Activated effector memory CD4-positive, alpha-beta T cell treated with Interleukin-2 at 50 U/mL for 16 hours (primary cell): ENCODE results near the gene HAUS7.

ENCODE experiments used
- DNase-seq: peaks from one replicate; pipeline ENCODE4 v3.0.0-alpha.2; 2020

HAUS7 gene

GRCh38 chrX:153475751-153476281 is 5.4 kb upstream of the HAUS7 start:
- DNase-seq: no peak

DNA sequence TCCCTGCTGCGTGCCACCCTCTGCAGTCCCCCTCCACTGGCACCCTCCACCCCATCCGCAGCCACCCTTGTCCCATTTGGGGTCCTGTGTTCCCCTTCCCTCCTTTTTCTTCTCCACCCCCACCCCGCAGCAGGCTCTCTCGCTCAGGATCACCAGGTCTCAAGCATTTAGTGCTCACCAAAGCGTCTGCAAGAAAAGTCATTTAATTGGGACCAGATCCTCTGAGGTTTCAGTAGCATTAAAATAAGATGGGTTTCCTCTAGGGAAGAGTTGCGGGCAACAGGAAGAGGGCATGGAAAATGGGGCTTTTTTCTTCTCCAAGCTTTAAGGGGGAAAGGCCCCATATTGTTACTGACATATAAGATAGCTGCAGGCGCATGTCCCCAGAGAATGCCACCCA is 4.9 kb upstream of the HAUS7 start:
- DNase-seq: no peak

GRCh38 chrX:153474718-153475117 is 4.3 kb upstream of the HAUS7 start:
- peak; percentile 27 for DNase-seq

DNA sequence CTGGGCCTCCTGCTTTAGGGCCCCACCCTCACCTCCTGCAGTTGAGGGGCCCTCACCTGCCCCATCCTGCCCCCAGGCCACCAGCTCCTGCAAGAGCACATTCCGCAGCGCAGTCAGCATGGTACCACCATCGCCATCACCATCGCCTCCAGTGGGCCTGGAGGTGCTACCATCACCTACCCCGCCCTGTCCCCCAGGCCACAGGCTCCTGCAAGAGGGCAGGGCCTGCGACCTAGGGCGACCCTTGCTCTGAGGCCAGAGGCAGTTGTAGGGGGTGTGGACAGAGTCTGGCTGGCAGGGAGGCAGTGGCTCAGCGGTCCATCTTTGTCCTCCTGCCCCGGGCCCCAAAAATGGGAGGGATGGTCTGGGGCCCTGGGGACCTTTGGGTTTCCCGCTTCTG is 3.9 kb upstream of the HAUS7 start:
- DNase-seq: no peak

DNA sequence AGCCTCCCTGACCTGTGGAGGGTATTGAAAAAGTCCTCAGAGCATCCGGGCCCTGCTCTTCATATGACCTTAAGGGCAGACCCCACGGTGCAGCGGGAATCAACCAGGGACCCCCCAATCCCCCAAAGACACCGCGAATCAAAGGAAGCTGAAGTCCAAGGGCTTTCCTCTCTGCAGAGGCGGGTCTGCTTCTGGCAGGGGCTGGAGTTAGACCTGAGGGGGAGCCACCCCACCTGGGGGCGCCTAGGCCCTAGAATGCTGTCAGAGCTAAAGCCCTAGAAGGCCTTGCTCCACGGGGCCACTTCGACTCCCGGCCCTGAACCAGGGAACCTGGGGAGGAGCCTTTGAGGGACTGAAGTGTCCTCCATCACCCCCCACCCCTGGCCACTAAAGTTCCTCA is 2.8 kb upstream of the HAUS7 start:
- DNase-seq: no peak

DNA sequence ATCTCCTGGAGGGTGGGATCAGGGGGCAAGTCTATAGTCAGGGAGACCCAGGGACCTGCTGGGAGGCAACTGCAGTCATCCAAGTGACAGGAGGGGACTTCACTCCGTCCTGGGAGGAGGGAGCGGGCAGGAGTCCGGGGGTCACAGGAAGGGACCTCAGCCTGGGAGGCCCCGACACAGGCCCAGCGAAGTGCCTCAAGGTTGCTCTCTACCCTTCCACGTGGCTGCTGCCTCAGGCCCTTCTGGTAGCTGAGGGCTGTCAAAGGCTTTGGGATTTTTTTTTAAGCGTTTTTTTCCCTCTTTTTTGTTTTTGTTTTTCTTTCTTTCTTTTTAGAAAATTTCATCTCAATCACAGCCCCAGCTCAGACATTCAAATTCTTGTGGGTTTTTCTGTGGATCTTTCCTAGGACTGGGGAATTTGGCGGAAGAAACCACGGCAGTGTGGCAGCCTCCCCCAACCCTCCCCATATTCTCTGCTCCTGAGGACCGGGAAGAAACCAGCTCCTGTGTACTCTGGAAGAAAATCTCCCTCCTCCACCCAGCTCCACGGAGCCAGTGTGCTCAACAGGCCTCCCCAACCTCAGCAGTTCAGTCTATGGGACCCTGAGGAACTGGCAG is 1.4 kb upstream of the HAUS7 start:
- no peak for DNase-seq

DNA sequence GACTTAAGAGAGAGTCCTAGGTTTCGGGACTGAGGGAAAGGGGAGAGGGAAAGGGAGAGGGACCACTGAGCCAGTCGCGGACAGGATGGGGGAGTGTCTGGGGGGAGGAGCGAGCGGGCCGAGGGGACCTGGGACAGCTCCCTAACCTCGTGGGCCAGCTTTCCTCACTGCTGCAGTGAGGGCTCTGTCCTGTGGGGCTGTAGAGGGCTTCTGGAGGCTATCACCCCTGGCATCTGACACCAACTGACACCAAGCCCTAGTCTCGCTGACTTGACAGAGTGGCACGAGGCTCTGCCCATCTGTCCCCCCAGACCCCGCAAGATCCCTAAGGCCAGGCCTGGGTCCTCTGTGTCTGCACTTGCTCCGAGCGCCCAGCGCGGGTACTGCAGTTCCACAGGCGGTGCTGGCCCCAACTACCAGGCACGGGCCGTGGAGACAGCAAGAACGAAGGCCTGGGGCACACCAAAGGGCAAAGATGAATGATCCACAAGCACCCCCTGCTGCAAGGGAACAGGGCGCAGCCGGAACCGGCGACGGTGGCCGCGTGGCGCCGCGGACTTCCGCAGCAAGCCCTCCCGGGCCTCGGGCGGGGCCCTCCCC is 465 bp downstream of the HAUS7 start:
- no peak for DNase-seq

- DNase-seq: no peak
Measured at GRCh38 chrX:153468008-153468580, 2.3 kb downstream of the HAUS7 start.

- DNase-seq: no peak
Measured at GRCh38 chrX:153465691-153466380, 4.5 kb downstream of the HAUS7 start.

DNA sequence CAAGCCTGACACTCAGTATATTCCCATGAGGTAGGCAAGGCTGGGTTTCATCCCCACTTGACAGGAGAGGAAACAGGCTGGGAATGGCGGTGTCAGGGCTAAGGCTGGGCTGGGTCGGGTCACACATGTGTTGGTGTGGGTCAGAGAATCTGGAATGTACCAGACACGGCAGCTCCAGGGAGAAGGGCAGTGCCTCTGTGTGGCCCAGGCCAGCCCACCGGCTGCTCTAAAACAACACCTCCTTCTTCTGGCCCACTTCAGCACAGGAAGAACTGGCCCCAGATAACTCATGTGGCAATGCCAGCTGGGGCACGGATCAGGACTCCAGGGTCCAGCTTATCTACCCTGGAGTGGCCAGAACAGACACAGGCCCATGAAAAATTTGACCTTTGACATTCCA is 6.3 kb downstream of the HAUS7 start:
- no peak for DNase-seq

- no peak for DNase-seq
Measured at GRCh38 chrX:153463556-153463955, 6.8 kb downstream of the HAUS7 start.

DNA sequence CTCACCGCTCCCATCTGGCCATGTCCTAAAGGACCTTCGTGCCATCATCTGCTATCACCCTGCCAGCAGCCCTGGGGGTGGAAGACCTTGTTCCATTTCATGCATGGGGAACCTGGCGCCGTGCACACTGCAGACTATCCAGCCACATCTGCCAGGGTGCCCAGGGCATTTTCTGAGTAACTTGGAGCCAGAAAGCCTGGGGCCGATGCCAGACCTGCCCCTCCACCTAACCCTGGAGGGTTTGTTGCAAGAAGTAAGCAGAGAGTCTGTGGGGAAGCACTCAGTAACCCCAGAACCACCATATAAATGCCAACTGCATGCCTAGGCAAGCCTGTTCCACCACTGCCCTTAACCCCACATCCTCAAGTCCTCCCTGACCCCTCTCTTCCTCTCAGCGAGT is 7.3 kb downstream of the HAUS7 start:
- DNase-seq: no peak

DNA sequence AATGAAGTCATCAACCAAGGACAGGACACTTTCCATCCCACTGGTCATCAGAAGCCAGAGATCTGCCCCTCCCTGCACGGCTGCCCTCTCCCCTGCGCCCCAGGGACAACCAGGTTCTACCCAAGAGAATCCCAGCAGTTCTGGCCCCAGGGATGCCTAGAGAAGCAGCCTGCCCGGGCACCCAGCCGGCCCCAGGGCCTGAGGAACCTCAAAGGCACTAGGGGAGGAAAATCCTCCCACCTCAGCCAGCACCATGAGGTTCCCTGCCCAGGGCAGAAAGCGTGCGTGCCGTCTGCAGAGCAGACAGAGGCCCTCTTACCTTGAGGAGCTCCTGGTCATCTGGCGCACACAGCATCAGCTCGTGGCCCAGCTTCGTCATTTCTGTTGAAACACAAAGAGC is 8.1 kb downstream of the HAUS7 start:
- DNase-seq: no peak

- peak; percentile 12 for DNase-seq
Measured at GRCh38 chrX:153460826-153461225, 9.6 kb downstream of the HAUS7 start.

GRCh38 chrX:153459986-153460385 is 10.4 kb downstream of the HAUS7 start:
- DNase-seq: no peak

GRCh38 chrX:153458476-153458875 is 11.9 kb downstream of the HAUS7 start:
- DNase-seq: no peak

DNA sequence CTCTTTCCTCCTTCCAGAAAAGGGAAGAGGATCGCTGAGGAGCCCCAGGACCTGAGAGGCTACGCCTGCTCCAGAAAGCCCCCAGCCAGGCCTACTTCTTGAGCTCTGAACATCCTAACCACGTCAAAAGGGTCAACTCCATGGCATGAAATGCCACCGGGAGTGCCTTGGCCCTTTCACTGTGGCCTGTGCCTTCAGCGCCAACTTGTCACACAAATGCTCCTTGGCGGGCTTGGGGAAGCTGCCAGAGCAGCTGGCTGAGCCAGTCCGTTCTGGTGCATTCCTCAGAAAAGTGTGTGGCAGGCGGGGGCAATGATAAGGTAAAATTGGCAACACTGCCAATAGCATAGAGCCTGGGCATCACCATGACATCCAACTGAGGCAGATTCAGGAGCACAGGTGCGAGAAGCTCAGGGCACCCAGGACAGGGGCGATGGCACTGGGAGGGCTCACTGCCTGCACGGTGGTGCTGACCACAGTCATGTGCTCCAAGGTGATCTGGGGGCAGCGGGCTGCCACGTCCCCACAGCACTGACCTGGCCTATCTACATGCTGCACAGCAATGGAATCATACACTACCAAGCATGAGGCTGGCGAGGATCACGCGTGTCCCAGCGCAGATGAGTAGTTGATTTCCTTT is 12.4 kb downstream of the HAUS7 start:
- no peak for DNase-seq

GRCh38 chrX:153457136-153457825 is 13.1 kb downstream of the HAUS7 start:
- DNase-seq: no peak

- no peak for DNase-seq
Measured at GRCh38 chrX:153456704-153457103, 13.7 kb downstream of the HAUS7 start.

GRCh38 chrX:153456161-153456560 is 14.2 kb downstream of the HAUS7 start:
- no peak for DNase-seq

GRCh38 chrX:153455571-153455970 is 14.8 kb downstream of the HAUS7 start:
- DNase-seq: no peak

DNA sequence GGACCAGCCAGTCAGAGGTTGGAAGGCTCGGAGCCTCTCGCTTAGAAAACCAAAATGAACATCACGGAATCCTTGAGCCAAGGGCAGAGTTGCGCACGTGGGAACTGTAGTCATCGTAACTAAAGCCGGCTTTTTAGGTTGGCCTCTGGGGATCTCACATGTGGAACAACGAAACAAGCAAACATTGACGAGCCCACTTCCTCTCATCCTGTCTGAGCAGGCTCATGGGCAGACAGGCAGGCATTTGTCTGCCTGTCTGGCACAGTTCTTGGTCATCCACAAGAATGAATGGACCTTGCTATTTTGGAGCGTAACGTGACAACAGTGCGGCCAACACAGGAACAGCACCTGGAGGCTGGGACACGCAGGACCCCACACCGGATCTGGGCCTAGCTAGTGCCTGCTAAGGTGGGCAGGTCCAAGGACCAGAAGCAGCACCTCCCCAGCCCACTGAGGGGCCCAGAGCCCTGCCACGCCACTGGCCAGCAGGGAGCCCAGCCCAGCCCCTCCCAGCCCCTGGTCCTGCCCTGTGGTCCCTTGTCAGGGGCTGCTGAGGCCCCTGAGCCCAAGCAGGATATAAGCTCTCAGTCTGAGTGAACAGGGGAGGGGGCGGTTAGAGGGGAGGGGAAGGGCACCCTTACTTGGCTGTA is 15.3 kb downstream of the HAUS7 start:
- DNase-seq: no peak
